ENCODE measurements around the gene SERPINH1. TPM values are rescaled to one million over a fixed set of nuclear protein-coding genes. Genes with fewer than 3 reads are reported as not detected.
A peak's percentile ranks its signal among the peaks of the same experiment; 100 is the strongest.

The SERPINH1 gene
- polyA plus RNA-seq, 2 donors = 20.0 to 27.1 TPM

DNA sequence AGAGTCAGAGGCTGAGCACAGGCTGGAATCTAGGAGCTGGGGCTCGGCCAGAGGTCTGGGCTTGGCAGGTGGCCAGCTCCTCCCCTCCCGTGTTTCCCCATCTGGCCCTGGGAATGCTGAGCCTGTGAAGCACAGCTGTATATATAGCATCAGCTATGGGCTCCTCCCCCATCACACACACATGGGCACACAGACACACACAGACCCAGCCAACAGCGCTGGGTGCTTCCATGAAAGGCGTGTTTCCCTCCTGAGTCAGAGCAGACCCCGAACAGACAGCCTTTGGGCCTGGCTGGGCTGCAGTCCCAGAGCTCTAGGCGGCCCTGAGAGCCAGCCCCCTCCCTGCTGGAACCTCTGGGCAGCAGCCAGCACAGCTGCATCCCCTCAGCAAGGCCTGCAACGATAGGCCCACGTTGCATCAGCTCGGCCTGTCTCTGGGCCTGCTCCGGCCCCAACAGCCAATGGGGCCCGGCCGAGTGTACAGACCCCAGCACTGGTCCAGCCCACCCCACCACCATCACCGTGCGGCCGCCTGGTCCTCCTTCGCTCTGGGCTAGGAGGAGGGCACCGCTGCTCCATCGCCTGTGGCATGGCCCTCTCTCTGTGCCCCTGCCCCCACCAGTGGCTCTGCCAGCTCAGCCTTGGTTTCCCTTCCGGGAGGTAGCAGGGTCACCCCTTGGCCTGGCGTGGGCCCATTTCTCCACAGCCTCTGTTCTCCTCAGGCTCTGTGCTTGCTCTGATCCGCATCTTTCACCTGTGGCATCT is 7.6 kb upstream of the SERPINH1 start:
- Histone ChIP-seq H3K9me3 (ENCODE audit: control insufficient read depth in 2 of 2, insufficient read depth in 1 of 2, low read depth in 1 of 2, low read length in 1 of 2) (no peaks in the 10 kb centered on the region), H3K27ac (ENCODE audit: low read depth in 2 of 2, low read length in 1 of 2) (peak overlapping the region; percentile 66 to 93), H3K36me3 (ENCODE audit: control insufficient read depth in 2 of 2, insufficient read depth in 2 of 2, low read length in 1 of 2) (no peaks in the 10 kb centered on the region), H3K4me3 (ENCODE audit: low read depth in 1 of 2, low read length in 2 of 2) (no peak overlapping the region), H3K4me1 (ENCODE audit: control insufficient read depth in 2 of 2, insufficient read depth in 2 of 2, low read length in 1 of 2) (peaks cover 7 to 10% of the 10 kb centered on the region in 2 donors), H3K27me3 (ENCODE audit: control insufficient read depth in 1 of 2, insufficient read depth in 2 of 2, low read length in 2 of 2) (no peaks in the 10 kb centered on the region)
- 48 to 50% methylated on average over 21 of the region's 21 CpGs for WGBS, 2 donors

GRCh38 chr11:75555079-75555811 is 6.8 kb upstream of the SERPINH1 start:
- Histone ChIP-seq H3K9me3 (ENCODE audit: control insufficient read depth in 2 of 2, insufficient read depth in 1 of 2, low read depth in 1 of 2, low read length in 1 of 2) (no peaks in the 10 kb centered on the region), H3K4me3 (ENCODE audit: low read depth in 1 of 2, low read length in 2 of 2) (no peak overlapping the region), H3K4me1 (ENCODE audit: control insufficient read depth in 2 of 2, insufficient read depth in 2 of 2, low read length in 1 of 2) (peaks cover 7 to 10% of the 10 kb centered on the region in 2 donors), H3K27ac (ENCODE audit: low read depth in 2 of 2, low read length in 1 of 2) (peak overlapping the region; percentile 66 to 93), H3K27me3 (ENCODE audit: control insufficient read depth in 1 of 2, insufficient read depth in 2 of 2, low read length in 2 of 2) (no peaks in the 10 kb centered on the region), H3K36me3 (ENCODE audit: control insufficient read depth in 2 of 2, insufficient read depth in 2 of 2, low read length in 1 of 2) (no peaks in the 10 kb centered on the region)
- 83 to 86% methylated on average over 12 of the region's 12 CpGs for WGBS, 2 donors

DNA sequence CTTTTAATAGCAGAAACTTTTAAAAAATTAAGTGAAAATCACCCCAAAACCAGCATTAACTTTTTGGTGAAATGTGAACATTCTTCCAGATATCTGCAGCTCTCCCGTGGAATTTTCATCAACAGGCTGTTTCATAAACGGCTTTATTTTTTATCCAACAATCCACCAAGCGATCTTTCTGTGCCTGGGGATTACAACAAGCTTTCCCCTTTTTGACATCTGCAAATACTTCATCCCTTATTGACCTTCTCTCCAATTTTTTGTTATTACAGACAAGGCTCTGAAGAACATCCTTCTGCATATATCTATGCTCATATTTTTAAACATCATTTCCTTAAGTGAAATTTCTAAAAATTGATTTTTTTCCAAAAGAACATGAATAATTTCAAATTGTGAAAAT is 5.8 kb upstream of the SERPINH1 start:
- 77 to 79% methylated on average over 3 of the region's 3 CpGs for WGBS, 2 donors
- no peak overlapping the region for H3K4me3 ChIP-seq (ENCODE audit: low read depth in 1 of 2, low read length in 2 of 2)
- H3K27me3 ChIP-seq (ENCODE audit: control insufficient read depth in 1 of 2, insufficient read depth in 2 of 2, low read length in 2 of 2) = no peaks in the 10 kb centered on the region
- H3K36me3 ChIP-seq (ENCODE audit: control insufficient read depth in 2 of 2, insufficient read depth in 2 of 2, low read length in 1 of 2) = no peaks in the 10 kb centered on the region
- no peak overlapping the region for H3K27ac ChIP-seq (ENCODE audit: low read depth in 2 of 2, low read length in 1 of 2)
- H3K9me3 ChIP-seq (ENCODE audit: control insufficient read depth in 2 of 2, insufficient read depth in 1 of 2, low read depth in 1 of 2, low read length in 1 of 2) = no peaks in the 10 kb centered on the region
- peaks cover 7 to 10% of the 10 kb centered on the region in 2 donors for H3K4me1 ChIP-seq (ENCODE audit: control insufficient read depth in 2 of 2, insufficient read depth in 2 of 2, low read length in 1 of 2)

- Histone ChIP-seq H3K27me3 (ENCODE audit: control insufficient read depth in 1 of 2, insufficient read depth in 2 of 2, low read length in 2 of 2) (no peaks in the 10 kb centered on the region), H3K4me3 (ENCODE audit: low read depth in 1 of 2, low read length in 2 of 2) (no peak overlapping the region), H3K4me1 (ENCODE audit: control insufficient read depth in 2 of 2, insufficient read depth in 2 of 2, low read length in 1 of 2) (peaks cover 7 to 10% of the 10 kb centered on the region in 2 donors), H3K36me3 (ENCODE audit: control insufficient read depth in 2 of 2, insufficient read depth in 2 of 2, low read length in 1 of 2) (no peaks in the 10 kb centered on the region), H3K27ac (ENCODE audit: low read depth in 2 of 2, low read length in 1 of 2) (peak overlapping the region; percentile 75 to 93), H3K9me3 (ENCODE audit: control insufficient read depth in 2 of 2, insufficient read depth in 1 of 2, low read depth in 1 of 2, low read length in 1 of 2) (no peaks in the 10 kb centered on the region)
- WGBS, 2 donors = 28 to 44% methylated on average over 17 of the region's 17 CpGs
Observed at GRCh38 chr11:75557666-75558494, 4.2 kb upstream of the SERPINH1 start.

DNA sequence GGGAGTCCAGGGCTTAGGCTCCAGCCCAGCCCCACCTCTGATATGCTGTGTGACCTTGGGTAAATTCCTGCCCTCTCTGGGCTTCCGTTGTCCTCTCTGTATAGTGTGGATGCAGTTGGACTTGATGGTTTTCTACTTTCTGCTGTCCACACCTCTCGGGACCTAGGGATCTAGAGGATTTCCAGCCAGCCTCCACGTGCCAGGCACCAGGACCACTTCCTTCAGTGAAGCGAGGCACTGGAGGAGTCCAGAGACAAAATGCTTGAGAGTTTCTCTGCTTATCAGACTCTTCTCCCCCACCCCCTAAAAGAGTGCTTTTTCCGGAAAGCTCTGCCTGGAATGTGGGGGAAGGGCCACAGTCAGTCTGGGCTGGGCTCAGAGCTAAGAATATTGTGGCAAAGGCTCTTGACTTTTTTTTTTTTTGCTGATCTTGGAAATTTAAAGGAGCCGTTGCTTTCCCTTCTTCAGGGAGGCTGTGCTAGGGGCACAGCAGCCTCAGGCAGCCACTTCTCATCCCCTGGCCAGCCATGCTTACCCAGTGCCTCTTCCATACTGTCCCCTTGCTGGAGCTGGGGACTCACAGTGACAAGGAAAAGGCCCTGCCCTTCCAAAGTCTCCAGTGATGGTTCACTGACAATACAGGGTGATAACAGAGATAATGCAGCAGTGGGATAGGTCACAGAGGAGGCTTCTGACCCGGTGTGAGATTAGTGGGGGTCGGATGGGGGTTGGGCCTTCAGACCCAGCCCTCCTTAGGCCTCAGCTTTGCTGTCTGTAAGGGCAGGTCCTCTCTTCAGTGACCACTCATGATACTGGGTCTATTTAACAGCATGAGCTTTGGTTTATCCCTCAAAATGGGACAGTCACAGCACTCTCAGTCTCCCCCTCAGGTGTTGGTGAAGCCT is 2.9 kb upstream of the SERPINH1 start:
- Histone ChIP-seq H3K4me3 (ENCODE audit: low read depth in 1 of 2, low read length in 2 of 2) (no peak overlapping the region), H3K9me3 (ENCODE audit: control insufficient read depth in 2 of 2, insufficient read depth in 1 of 2, low read depth in 1 of 2, low read length in 1 of 2) (no peaks in the 10 kb centered on the region), H3K27ac (ENCODE audit: low read depth in 2 of 2, low read length in 1 of 2) (peak overlapping the region; percentile 75 to 93), H3K27me3 (ENCODE audit: control insufficient read depth in 1 of 2, insufficient read depth in 2 of 2, low read length in 2 of 2) (no peaks in the 10 kb centered on the region), H3K36me3 (ENCODE audit: control insufficient read depth in 2 of 2, insufficient read depth in 2 of 2, low read length in 1 of 2) (no peaks in the 10 kb centered on the region), H3K4me1 (ENCODE audit: control insufficient read depth in 2 of 2, insufficient read depth in 2 of 2, low read length in 1 of 2) (peaks cover 7 to 15% of the 10 kb centered on the region in 2 donors)
- 22 to 28% methylated on average over 8 of the region's 8 CpGs for WGBS, 2 donors

- H3K4me1 ChIP-seq (ENCODE audit: control insufficient read depth in 2 of 2, insufficient read depth in 2 of 2, low read length in 1 of 2) = peaks cover 8 to 19% of the 10 kb centered on the region in 2 donors
- H3K4me3 ChIP-seq (ENCODE audit: low read depth in 1 of 2, low read length in 2 of 2) = no peak overlapping the region
- peaks cover 0 to 2% of the 10 kb centered on the region in 2 donors for H3K36me3 ChIP-seq (ENCODE audit: control insufficient read depth in 2 of 2, insufficient read depth in 2 of 2, low read length in 1 of 2)
- no peaks in the 10 kb centered on the region for H3K9me3 ChIP-seq (ENCODE audit: control insufficient read depth in 2 of 2, insufficient read depth in 1 of 2, low read depth in 1 of 2, low read length in 1 of 2)
- H3K27me3 ChIP-seq (ENCODE audit: control insufficient read depth in 1 of 2, insufficient read depth in 2 of 2, low read length in 2 of 2) = no peaks in the 10 kb centered on the region
- H3K27ac ChIP-seq (ENCODE audit: low read depth in 2 of 2, low read length in 1 of 2) = no peak overlapping the region
- 67 to 73% methylated on average over 1 of the region's 1 CpG for WGBS, 2 donors
Observed at GRCh38 chr11:75560644-75561043, 1.4 kb upstream of the SERPINH1 start.

DNA sequence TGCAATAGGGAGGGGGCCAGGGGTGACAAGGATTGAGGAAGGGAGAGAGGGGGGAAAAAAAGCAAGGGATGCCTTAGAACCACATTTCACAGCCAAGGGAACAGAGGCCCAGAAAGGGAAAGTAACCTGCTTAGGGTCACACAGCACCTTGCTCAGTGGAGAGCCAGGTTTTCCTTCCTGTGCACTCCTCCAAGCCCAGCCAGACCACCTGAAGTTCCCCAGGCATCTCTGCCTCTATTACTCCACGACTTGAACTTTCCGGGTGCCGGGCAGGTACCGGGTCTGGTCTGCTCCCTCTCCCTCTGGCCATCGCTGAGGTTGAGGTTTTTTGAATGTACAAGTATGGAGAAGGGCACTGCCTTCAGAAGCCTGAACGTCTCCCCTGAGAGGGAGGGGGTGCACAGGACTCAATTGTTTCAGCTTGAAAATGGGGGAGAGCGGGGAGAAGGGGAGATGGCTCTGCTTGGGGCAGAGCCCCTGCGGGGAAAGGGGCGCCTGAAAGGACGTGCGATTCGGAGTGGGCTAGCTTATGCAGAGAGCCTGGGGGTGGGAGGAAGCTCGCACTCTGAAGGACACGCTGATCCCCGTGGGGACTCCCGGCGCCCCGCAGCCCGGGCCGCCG is 516 bp upstream of the SERPINH1 start:
- Histone ChIP-seq H3K9me3 (ENCODE audit: control insufficient read depth in 2 of 2, insufficient read depth in 1 of 2, low read depth in 1 of 2, low read length in 1 of 2) (no peaks in the 10 kb centered on the region), H3K27ac (ENCODE audit: low read depth in 2 of 2, low read length in 1 of 2) (peak overlapping the region; percentile 96 to 98), H3K4me3 (ENCODE audit: low read depth in 1 of 2, low read length in 2 of 2) (peak overlapping the region; percentile 81 to 85), H3K4me1 (ENCODE audit: control insufficient read depth in 2 of 2, insufficient read depth in 2 of 2, low read length in 1 of 2) (peaks cover 12 to 24% of the 10 kb centered on the region in 2 donors), H3K36me3 (ENCODE audit: control insufficient read depth in 2 of 2, insufficient read depth in 2 of 2, low read length in 1 of 2) (peaks cover 0 to 3% of the 10 kb centered on the region in 2 donors), H3K27me3 (ENCODE audit: control insufficient read depth in 1 of 2, insufficient read depth in 2 of 2, low read length in 2 of 2) (no peaks in the 10 kb centered on the region)
- WGBS, 2 donors = 16 to 19% methylated on average over 21 of the region's 21 CpGs

GRCh38 chr11:75562836-75563484 is 907 bp downstream of the SERPINH1 start:
- Histone ChIP-seq H3K9me3 (ENCODE audit: control insufficient read depth in 2 of 2, insufficient read depth in 1 of 2, low read depth in 1 of 2, low read length in 1 of 2) (no peaks in the 10 kb centered on the region), H3K36me3 (ENCODE audit: control insufficient read depth in 2 of 2, insufficient read depth in 2 of 2, low read length in 1 of 2) (peaks cover 0 to 7% of the 10 kb centered on the region in 2 donors), H3K27me3 (ENCODE audit: control insufficient read depth in 1 of 2, insufficient read depth in 2 of 2, low read length in 2 of 2) (no peaks in the 10 kb centered on the region), H3K4me3 (ENCODE audit: low read depth in 1 of 2, low read length in 2 of 2) (peak overlapping the region; percentile 81 to 85), H3K27ac (ENCODE audit: low read depth in 2 of 2, low read length in 1 of 2) (peak overlapping the region; percentile 96 to 98), H3K4me1 (ENCODE audit: control insufficient read depth in 2 of 2, insufficient read depth in 2 of 2, low read length in 1 of 2) (peaks cover 9 to 26% of the 10 kb centered on the region in 2 donors)
- 3 to 12% methylated on average over 12 to 16 of the region's 16 CpGs for WGBS, 2 donors

Data from esophagus (tissue), 2 donors.